ENCODE results near the gene TPTE.

GRCh38 chr21:10640446-10640845, 119.1 kb downstream of the TPTE start:
- TF ChIP-seq CTCF (IDR thresholded peaks at IDR 0.05) (no peak), POLR2A (IDR thresholded peaks at IDR 0.05) (no peak)

Measured in uterus (tissue), 2 donors.